Activated CD8-positive, alpha-beta memory T cell treated with anti-CD3 and anti-CD28 coated beads, Interleukin-2, amount 50 U/mL, for 24 hours (primary cell): ENCODE measurements around the gene CPT1C.
A peak's percentile ranks its signal among the peaks of the same experiment; 100 is the strongest.

Experiments used
- DNase-seq: peaks from one replicate; pipeline ENCODE4 v3.0.0-alpha.2; 2020; ENCODE audit errors: extremely low read depth

Gene CPT1C

GRCh38 chr19:49660338-49660961, 30.5 kb upstream of the CPT1C start:
- DNase-seq = no peak

- DNase-seq = no peak
These were observed 28.9 kb upstream of the CPT1C start for GRCh38 chr19:49662011-49662410.

- DNase-seq = no peak
These were observed 27.7 kb upstream of the CPT1C start for GRCh38 chr19:49663224-49663623.

GRCh38 chr19:49664171-49665035, 26.5 kb upstream of the CPT1C start:
- DNase-seq = peak; percentile 75

- no peak for DNase-seq
These were observed 25.9 kb upstream of the CPT1C start for GRCh38 chr19:49665036-49665350.

GRCh38 chr19:49665351-49666119, 25.4 kb upstream of the CPT1C start, which contains the start of the genes BCL2L12 and IRF3:
BCL2L12 (plus strand) TSS chr19:49665933; CDS start chr19:49666693, 760 bp downstream.
IRF3 (minus strand) TSS chr19:49665857; CDS start chr19:49664838, 1,019 bp downstream.
- peak; percentile 98 for DNase-seq

GRCh38 chr19:49666120-49666444, 24.8 kb upstream of the CPT1C start:
- no peak for DNase-seq

DNA sequence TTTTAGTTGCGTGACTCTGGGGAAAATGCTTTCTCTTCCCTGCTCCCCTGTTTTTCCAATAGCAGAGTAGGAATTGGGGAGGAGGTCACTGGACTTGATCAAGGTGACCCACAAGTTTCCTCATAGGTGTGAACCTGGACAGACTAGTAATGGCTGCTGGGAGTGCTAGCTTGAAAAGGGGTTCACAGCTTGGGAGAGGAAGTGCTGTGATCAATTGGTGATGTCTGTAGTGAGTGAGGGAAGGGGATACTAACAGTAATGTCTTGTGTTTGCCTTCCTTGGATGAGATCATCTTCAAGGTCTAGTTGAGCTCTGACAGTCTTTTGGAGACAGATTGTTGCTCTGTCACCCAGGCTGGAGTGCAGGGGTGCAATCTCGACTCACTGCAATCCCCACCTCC, 23.4 kb upstream of the CPT1C start:
- DNase-seq = no peak

DNA sequence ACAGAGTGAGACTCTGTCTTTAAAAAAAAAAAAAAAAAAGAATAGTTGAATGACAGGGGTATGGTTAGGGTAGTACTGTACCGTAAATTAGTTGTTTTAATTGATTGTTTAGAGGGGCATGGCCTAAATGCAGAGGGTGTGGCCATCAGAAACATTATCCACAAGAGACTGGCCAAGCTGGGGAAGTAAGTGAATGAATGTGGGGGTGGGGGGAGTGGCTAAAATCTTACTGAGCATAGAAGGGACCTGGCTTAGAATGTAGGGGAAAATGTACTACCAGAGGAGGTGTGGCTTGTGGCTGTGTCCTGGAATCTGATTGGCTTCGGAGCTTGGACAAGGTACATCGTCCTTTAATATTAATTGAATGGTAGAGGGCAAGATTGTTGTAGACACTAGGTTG, 21.4 kb upstream of the CPT1C start:
- DNase-seq = no peak

GRCh38 chr19:49672131-49672919, 18.6 kb upstream of the CPT1C start:
- DNase-seq = no peak

- DNase-seq = no peak
These were observed 14.7 kb upstream of the CPT1C start for GRCh38 chr19:49676136-49676783.

GRCh38 chr19:49676784-49677230, 14.1 kb upstream of the CPT1C start:
- peak; percentile 98 for DNase-seq

DNA sequence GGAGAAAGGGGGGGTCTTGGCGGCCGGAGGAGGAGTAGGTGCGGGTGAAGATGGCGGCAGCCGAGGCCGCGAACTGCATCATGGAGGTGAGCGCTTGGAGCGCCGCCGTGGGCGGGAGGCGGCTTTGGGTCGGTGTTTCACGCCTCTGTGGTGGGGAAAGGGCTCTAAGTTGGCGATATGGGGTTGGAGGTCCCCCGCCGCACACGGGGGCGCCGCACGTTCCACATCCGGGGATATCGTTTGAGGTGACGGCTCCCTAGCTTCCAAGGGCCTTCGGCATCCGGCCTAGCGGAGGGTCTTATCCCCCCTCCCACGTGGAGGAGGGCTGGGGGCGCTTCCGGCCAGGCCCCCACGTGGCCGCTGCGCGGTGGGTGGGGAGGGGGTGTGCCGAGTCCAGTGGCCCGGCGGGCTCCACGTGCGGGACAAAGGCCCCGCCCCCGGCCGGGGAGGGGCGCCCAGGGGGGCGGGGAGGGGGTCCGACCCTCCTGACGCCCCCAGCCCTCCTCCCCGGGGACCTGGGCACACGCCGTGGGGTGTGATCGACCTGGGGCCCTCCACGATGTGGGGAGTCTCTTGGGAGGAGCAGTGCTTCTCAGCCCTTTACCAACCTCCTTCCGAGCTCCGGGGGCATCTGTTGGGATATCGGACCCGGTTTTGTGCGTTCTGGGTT, 13.6 kb upstream of the CPT1C start, which contains the start of gene PRMT1:
Gene PRMT1 (plus strand): TSS at position 41 of the 670 bp plus-strand sequence. CDS start 10 bp downstream, at position 51.
- no peak for DNase-seq

DNA sequence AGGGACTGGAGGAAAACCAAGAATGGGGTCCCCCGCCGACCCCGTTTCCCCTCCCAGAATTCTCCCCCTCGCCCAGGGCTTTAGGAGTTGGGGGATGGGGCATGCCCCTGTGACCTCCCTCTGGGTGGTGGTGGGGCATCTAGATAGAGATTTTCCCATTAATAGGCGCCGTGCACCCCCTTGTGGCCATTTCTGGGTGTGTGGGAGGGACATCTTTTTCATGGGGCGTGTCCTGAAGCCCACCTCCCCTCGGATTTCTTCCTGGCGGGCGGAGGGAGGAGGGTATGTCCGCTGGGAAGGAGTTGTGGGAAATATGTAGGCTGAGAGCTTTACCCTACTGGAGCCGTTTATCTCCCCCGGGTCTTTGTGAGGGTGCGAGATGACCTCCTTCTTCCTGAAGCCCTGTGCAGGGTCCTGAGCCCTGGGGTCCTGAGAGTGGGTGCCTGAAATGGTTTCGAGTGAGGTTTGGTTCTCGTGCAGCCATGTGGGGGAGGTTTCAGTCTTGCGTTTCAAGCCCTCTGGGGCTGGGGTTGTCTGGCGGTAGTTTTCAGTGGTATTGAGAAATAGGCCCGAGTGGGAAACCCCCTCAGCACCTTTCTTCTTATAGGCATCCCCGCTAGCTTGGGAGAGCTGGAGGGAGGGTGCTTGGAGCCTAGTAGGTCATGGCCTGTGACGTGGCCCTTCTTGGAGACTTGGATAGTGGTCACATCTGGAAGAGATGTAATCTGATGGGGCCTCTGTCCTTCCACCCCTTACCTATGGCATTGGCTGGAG, 12.8 kb upstream of the CPT1C start:
- peak; percentile 60 for DNase-seq

DNA sequence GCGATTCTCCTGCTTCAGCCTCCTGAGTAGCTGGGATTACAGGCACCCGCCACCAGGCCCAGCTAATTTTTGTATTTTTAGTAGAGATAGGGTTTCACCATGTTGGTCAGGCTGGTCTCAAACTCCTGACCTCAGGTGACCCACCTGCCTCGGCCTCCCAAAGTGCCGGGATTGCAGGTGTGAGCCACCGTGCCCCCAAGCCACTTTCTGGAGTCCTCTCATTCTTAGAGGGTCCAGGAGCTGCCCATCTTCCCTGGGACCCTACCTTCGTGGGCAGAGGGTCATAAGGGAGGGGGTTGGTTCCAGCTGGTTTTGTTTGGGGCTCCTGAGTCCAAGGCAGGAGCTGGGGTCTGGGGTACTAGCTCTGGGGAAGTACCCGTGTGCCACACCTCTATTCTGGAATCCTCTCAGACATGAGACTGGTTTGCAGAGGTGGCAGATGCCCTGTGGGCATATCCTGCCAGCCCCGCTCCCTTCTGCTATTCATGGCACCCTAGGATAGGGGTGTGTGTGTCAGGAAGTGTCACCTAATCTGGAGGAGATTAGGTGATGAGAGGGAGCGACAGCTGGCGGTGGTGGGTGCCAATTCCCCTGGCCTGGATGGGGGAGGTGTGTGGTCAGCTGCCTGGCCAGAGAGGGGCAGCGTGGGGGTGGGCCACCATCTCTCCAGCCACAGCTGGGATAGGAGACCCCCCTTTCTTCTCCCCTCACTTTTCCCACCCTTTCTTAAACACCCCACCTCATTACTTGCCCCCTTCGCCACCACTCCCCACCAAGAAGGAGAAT, 11.7 kb upstream of the CPT1C start:
- DNase-seq = no peak

GRCh38 chr19:49679771-49680413, 11.0 kb upstream of the CPT1C start:
- DNase-seq = no peak

GRCh38 chr19:49680421-49681351, 10.2 kb upstream of the CPT1C start:
- peak; percentile 81 for DNase-seq
